ENCODE measurements around the gene PKHD1. TPM values are rescaled to one million over a fixed set of nuclear protein-coding genes. Genes with fewer than 3 reads are reported as not detected.

The PKHD1 gene
- total and polyA plus RNA-seq, 2 donors (not counting 1 experiment from before 2014, with no cell fraction given), result not detected

DNA sequence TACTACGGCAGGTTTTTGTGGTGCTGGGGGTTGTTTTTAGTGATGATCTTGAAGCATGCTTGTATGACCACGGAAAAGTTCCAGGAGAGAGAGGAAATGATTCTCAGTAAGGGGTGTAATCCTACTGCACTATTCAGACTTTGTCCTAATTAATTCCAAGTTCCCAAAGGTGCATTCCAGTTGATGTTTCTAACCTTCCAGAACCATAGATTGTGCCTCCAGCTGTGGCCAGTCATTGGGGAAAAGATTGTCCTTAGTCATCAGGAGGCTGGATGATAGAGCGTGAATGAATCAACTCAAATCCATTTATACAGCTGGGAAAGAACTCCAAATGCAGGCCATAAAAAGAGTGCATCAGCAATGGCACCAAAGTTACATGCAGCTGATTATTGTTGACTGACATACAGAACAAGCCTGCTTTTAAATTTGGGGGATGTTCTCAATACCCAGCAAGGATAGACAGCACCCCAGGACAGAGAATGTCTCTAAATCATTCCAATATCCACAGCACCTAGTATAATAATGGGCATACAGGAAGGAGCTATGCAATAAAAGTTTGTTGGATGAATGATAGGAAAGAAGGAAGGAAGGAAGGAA lies 27.8 kb upstream of the PKHD1 start:
- no CpG with 5 or more reads among the region's 3 CpGs for WGBS (ENCODE audit: insufficient coverage)
- DNase-seq (no peak), ATAC-seq (ENCODE audit: low read depth) (no peak)
- no peak for TF ChIP-seq EZH2 (IDR thresholded peaks at IDR 0.05; ENCODE audit: borderline replicate concordance, insufficient read depth, low read depth, low read length, poor library complexity, severe bottlenecking)
- TF ChIP-seq, protein P1, sequence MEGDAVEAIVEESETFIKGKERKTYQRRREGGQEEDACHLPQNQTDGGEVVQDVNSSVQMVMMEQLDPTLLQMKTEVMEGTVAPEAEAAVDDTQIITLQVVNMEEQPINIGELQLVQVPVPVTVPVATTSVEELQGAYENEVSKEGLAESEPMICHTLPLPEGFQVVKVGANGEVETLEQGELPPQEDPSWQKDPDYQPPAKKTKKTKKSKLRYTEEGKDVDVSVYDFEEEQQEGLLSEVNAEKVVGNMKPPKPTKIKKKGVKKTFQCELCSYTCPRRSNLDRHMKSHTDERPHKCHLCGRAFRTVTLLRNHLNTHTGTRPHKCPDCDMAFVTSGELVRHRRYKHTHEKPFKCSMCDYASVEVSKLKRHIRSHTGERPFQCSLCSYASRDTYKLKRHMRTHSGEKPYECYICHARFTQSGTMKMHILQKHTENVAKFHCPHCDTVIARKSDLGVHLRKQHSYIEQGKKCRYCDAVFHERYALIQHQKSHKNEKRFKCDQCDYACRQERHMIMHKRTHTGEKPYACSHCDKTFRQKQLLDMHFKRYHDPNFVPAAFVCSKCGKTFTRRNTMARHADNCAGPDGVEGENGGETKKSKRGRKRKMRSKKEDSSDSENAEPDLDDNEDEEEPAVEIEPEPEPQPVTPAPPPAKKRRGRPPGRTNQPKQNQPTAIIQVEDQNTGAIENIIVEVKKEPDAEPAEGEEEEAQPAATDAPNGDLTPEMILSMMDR (IDR thresholded peaks at IDR 0.05), result no peak
- H2AFZ ChIP-seq (ENCODE audit: insufficient read depth, low read depth, low read length, poor library complexity, severe bottlenecking), result no peak overlapping the region
- H3K79me2 ChIP-seq (ENCODE audit: control insufficient read depth, insufficient read depth, low read length), result no peaks in the 10 kb centered on the region
- H3K4me3 Mint-ChIP-seq, result no peak overlapping the region
- H3K9me3 ChIP-seq (ENCODE audit: control extremely low read depth in 1 of 3, control insufficient read depth in 2 of 3, insufficient read depth in 1 of 3, low read length in 2 of 3), result peaks cover 0 to 8% (median 3%) of the 10 kb centered on the region in 3 donors
- H3K27ac Mint-ChIP-seq, result no peak overlapping the region
- no peaks in the 10 kb centered on the region for H3K36me3 ChIP-seq (replicated peaks in 1 of 2; ENCODE audit: control extremely low read depth in 1 of 2, control insufficient read depth in 1 of 2, extremely low read depth in 1 of 2, insufficient read depth in 2 of 2, low read length in 1 of 2)
- peaks cover 18% of the 10 kb centered on the region for H3K27me3 Mint-ChIP-seq
- no peaks in the 10 kb centered on the region for H4K20me1 ChIP-seq (ENCODE audit: control insufficient read depth, insufficient read depth, low read length, poor library complexity, severe bottlenecking)
- no peak overlapping the region for H3K27ac ChIP-seq (ENCODE audit: low read length in 2 of 2)
- no peak overlapping the region for H3K9ac ChIP-seq (ENCODE audit: low read length)
- intact Hi-C loops (cut with micrococcal nuclease), result no loop called here
- no peak overlapping the region for H3K4me3 ChIP-seq (ENCODE audit: control extremely low read depth in 1 of 5, extremely low read depth in 1 of 5, insufficient read depth in 1 of 5, low read depth in 2 of 5, low read length in 4 of 5)
- CTCF ChIA-PET, result no interaction called here
- no peak overlapping the region for H3K4me2 ChIP-seq (replicated peaks; ENCODE audit: low read depth, low read length, poor library complexity, severe bottlenecking)
- POLR2A ChIA-PET, result no interaction called here
- H3K4me1 ChIP-seq (ENCODE audit: control insufficient read depth in 2 of 2, insufficient read depth in 2 of 2, low read length in 2 of 2), result no peaks in the 10 kb centered on the region
- H3K4me1 Mint-ChIP-seq, result no peaks in the 10 kb centered on the region
- H3K27me3 ChIP-seq (replicated peaks in 1 of 4; ENCODE audit: control extremely low read depth in 1 of 4, control insufficient read depth in 3 of 4, insufficient read depth in 4 of 4, low read length in 3 of 4), result no peaks in the 10 kb centered on the region
- H3K9me3 Mint-ChIP-seq (ENCODE audit: insufficient read depth), result peaks cover 2% of the 10 kb centered on the region

DNA sequence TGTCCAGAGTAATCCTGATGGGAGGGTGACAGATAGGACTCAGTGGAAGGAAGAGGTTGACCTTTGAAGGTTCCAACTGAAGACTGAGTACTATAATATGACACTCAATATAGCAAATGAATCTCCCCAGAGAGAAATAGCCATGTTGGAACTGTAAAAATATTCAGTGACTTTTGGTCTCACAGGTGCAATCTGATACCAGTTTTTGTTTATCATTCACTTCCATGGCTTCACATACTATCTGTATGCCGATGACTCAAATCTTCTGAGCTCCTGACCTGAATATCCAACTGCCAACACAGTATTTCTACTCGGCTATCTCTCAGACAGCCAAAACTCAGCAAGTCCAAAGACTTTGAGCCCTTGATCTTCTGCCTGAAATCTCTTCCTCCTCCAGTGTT lies 21.8 kb upstream of the PKHD1 start:
- no peak overlapping the region for H3K27ac ChIP-seq (ENCODE audit: low read length in 2 of 2)
- H3K36me3 ChIP-seq (replicated peaks in 1 of 2; ENCODE audit: control extremely low read depth in 1 of 2, control insufficient read depth in 1 of 2, extremely low read depth in 1 of 2, insufficient read depth in 2 of 2, low read length in 1 of 2), result no peaks in the 10 kb centered on the region
- no peaks in the 10 kb centered on the region for H3K4me1 Mint-ChIP-seq
- TF ChIP-seq, protein P1 (IDR thresholded peaks at IDR 0.05), result no peak
- TF ChIP-seq EZH2 (IDR thresholded peaks at IDR 0.05; ENCODE audit: borderline replicate concordance, insufficient read depth, low read depth, low read length, poor library complexity, severe bottlenecking), result no peak
- no peak overlapping the region for H3K4me2 ChIP-seq (replicated peaks; ENCODE audit: low read depth, low read length, poor library complexity, severe bottlenecking)
- ATAC-seq (ENCODE audit: low read depth) (no peak), DNase-seq (no peak)
- no peak overlapping the region for H3K9ac ChIP-seq (ENCODE audit: low read length)
- ChIA-PET POLR2A (no interaction called here), CTCF (no interaction called here)
- intact Hi-C loops (cut with micrococcal nuclease), result no loop called here
- no peaks in the 10 kb centered on the region for H3K79me2 ChIP-seq (ENCODE audit: control insufficient read depth, insufficient read depth, low read length)
- peaks cover 0 to 3% (median 0%) of the 10 kb centered on the region in 3 donors for H3K9me3 ChIP-seq (ENCODE audit: control extremely low read depth in 1 of 3, control insufficient read depth in 2 of 3, insufficient read depth in 1 of 3, low read length in 2 of 3)
- peaks cover 3% of the 10 kb centered on the region for H3K27me3 Mint-ChIP-seq
- H4K20me1 ChIP-seq (ENCODE audit: control insufficient read depth, insufficient read depth, low read length, poor library complexity, severe bottlenecking), result no peaks in the 10 kb centered on the region
- H3K4me3 Mint-ChIP-seq, result no peak overlapping the region
- WGBS (ENCODE audit: insufficient coverage), result 100% methylated on average over 2 of the region's 2 CpGs
- no peak overlapping the region for H3K27ac Mint-ChIP-seq
- no peaks in the 10 kb centered on the region for H3K9me3 Mint-ChIP-seq (ENCODE audit: insufficient read depth)
- no peaks in the 10 kb centered on the region for H3K4me1 ChIP-seq (ENCODE audit: control insufficient read depth in 2 of 2, insufficient read depth in 2 of 2, low read length in 2 of 2)
- no peak overlapping the region for H2AFZ ChIP-seq (ENCODE audit: insufficient read depth, low read depth, low read length, poor library complexity, severe bottlenecking)
- H3K27me3 ChIP-seq (replicated peaks in 1 of 4; ENCODE audit: control extremely low read depth in 1 of 4, control insufficient read depth in 3 of 4, insufficient read depth in 4 of 4, low read length in 3 of 4), result no peaks in the 10 kb centered on the region
- H3K4me3 ChIP-seq (ENCODE audit: control extremely low read depth in 1 of 5, extremely low read depth in 1 of 5, insufficient read depth in 1 of 5, low read depth in 2 of 5, low read length in 4 of 5), result no peak overlapping the region

Measured in B cell (primary cell).